RWPE2 (cell line): ENCODE measurements around the gene JOSD2.
A peak's percentile ranks its signal among the peaks of the same experiment; 100 is the strongest.

Experiments used
- ATAC-seq: fragments of 200-7000 bp; cut with Tn5 transposase; 3 replicates; pipeline ENCODE4 v1.9.1; 2021; ENCODE audit warnings: low read depth
- DNase-seq: peaks from one replicate; pipeline ENCODE4 v3.0.0-alpha.2; 2020; ENCODE audit warnings: low spot score
- H3K27ac ChIP-seq: fragments of 450-650 bp; 2 replicates; pipeline ENCODE4 v1.5.1; 2017; ENCODE audit warnings: mild to moderate bottlenecking; ENCODE audit not compliant: poor library complexity, severe bottlenecking
- H3K27me3 ChIP-seq: fragments of 250-450 bp; sonication (Bioruptor Pico); 2 replicates; pipeline ENCODE4 v1.5.1; 2021; ENCODE audit warnings: mild to moderate bottlenecking, moderate library complexity; ENCODE audit not compliant: insufficient read depth, poor library complexity, severe bottlenecking
- H3K36me3 ChIP-seq: fragments of 250-450 bp; sonication (Bioruptor Pico); 2 replicates; pipeline ENCODE4 v1.5.1; 2020; ENCODE audit warnings: low read depth, mild to moderate bottlenecking, moderate library complexity
- H3K4me1 ChIP-seq: fragments of 250-450 bp; sonication (Bioruptor Pico); 2 replicates; pipeline ENCODE4 v1.5.1; 2021; ENCODE audit warnings: mild to moderate bottlenecking, moderate library complexity; ENCODE audit not compliant: insufficient read depth, poor library complexity, severe bottlenecking
- H3K4me3 ChIP-seq: fragments of 250-450 bp; sonication (Bioruptor Pico); 2 replicates; pipeline ENCODE4 v1.5.1; 2021; ENCODE audit warnings: mild to moderate bottlenecking, moderate library complexity; ENCODE audit not compliant: severe bottlenecking
- H3K9me3 ChIP-seq: fragments of 250-450 bp; sonication (Bioruptor Pico); 2 replicates; pipeline ENCODE4 v1.5.1; 2021; ENCODE audit warnings: mild to moderate bottlenecking, moderate library complexity; ENCODE audit not compliant: severe bottlenecking
- CTCF ChIP-seq: fragments of 450-650 bp; IDR thresholded peaks from one replicate; pipeline ENCODE4 v1.5.1; 2017; ENCODE audit warnings: mild to moderate bottlenecking, moderate library complexity; ENCODE audit not compliant: poor library complexity, severe bottlenecking

JOSD2 gene

GRCh38 chr19:50546527-50547221 is 35.7 kb upstream of the JOSD2 start:
- no peak for TF ChIP-seq CTCF
- 0 out of 3 replicates have a peak, but pooled peaks have one; percentile 33 for ATAC-seq
- no peaks in the 10 kb centered on the region for H3K4me1 ChIP-seq

GRCh38 chr19:50542943-50543342 is 32.0 kb upstream of the JOSD2 start:
- no peaks in the 10 kb centered on the region for H3K36me3 ChIP-seq
- no peak for ATAC-seq
- H3K4me1 ChIP-seq: no peaks in the 10 kb centered on the region
- H3K9me3 ChIP-seq: no peaks in the 10 kb centered on the region
- peaks cover 17% of the 10 kb centered on the region for H3K27me3 ChIP-seq
- DNase-seq: no peak
- H3K27ac ChIP-seq: no peak overlapping the region
- no peak for TF ChIP-seq CTCF
- no peak overlapping the region for H3K4me3 ChIP-seq

More at GRCh38 chr19:50546527-50547221, 35.7 kb upstream of the JOSD2 start:
- H3K4me3 ChIP-seq: no peak overlapping the region
- no peaks in the 10 kb centered on the region for H3K9me3 ChIP-seq
- no peaks in the 10 kb centered on the region for H3K36me3 ChIP-seq
- no peak overlapping the region for H3K27ac ChIP-seq
- no peak for DNase-seq
- peaks cover 53% of the 10 kb centered on the region for H3K27me3 ChIP-seq

- ATAC-seq (peak; percentile 84), DNase-seq (no peak)
- H3K9me3 ChIP-seq: peaks cover 4% of the 10 kb centered on the region
- H3K27me3 ChIP-seq: no peaks in the 10 kb centered on the region
- no peak overlapping the region for H3K4me3 ChIP-seq
- H3K36me3 ChIP-seq: no peaks in the 10 kb centered on the region
- no peak overlapping the region for H3K27ac ChIP-seq
- no peaks in the 10 kb centered on the region for H3K4me1 ChIP-seq
- TF ChIP-seq CTCF: peak; percentile 75
Measured at GRCh38 chr19:50537769-50538230, 26.8 kb upstream of the JOSD2 start.

- no peaks in the 10 kb centered on the region for H3K27me3 ChIP-seq
Measured at GRCh38 chr19:50537306-50537685, 26.3 kb upstream of the JOSD2 start.

More at GRCh38 chr19:50537306-50537685, 26.3 kb upstream of the JOSD2 start:
- Histone ChIP-seq H3K4me3 (no peak overlapping the region), H3K9me3 (peaks cover 5% of the 10 kb centered on the region), H3K36me3 (no peaks in the 10 kb centered on the region), H3K4me1 (no peaks in the 10 kb centered on the region), H3K27ac (no peak overlapping the region)
- TF ChIP-seq CTCF: no peak
- no peak for DNase-seq
- no peak for ATAC-seq
